HAP-1 (cell line): ENCODE data around the gene PLCXD1.
"Not testable (repeated sequence)": the region's sequence is repeated elsewhere in the genome, so short reads cannot be mapped to it uniquely, and the experiment has no call there.

Experiments
- DNase-seq, 2 experiments: peaks; one replicate each; pipeline ENCODE4 v3.0.0-alpha.2; 2016 to 2020; ENCODE audit warnings: low spot score in 2 of 2
- H3K27me3 ChIP-seq: fragments of 250-450 bp; sonication (Bioruptor Pico); 2 replicates; pipeline ENCODE4 v1.5.1; 2020; ENCODE audit warnings: low read depth, mild to moderate bottlenecking, moderate library complexity
- H3K36me3 ChIP-seq: fragments of 250-450 bp; sonication (Bioruptor Pico); replicated peaks from 2 replicates; pipeline ENCODE4 v1.5.1; 2020; ENCODE audit warnings: mild to moderate bottlenecking
- H3K4me1 ChIP-seq: fragments of 250-450 bp; sonication (Bioruptor Pico); 2 replicates; pipeline ENCODE4 v1.5.1; 2020; ENCODE audit warnings: mild to moderate bottlenecking
- H3K4me3 ChIP-seq: fragments of 250-450 bp; sonication (Bioruptor Pico); 2 replicates; pipeline ENCODE4 v1.5.1; 2020; ENCODE audit warnings: mild to moderate bottlenecking, moderate library complexity
- H3K9me3 ChIP-seq: fragments of 250-450 bp; sonication (Bioruptor Pico); 2 replicates; pipeline ENCODE4 v1.5.1; 2020; ENCODE audit warnings: mild to moderate bottlenecking, moderate library complexity
- in situ Hi-C: fragments of 300-500 bp; cut with MboI; formaldehyde crosslinking; loops from 3 replicates; pipeline ENCODE4 v1.14.3; 2020; ENCODE audit warnings: low sequenced_read_pairs, inconsistent platforms, mixed read lengths

The PLCXD1 gene

DNA sequence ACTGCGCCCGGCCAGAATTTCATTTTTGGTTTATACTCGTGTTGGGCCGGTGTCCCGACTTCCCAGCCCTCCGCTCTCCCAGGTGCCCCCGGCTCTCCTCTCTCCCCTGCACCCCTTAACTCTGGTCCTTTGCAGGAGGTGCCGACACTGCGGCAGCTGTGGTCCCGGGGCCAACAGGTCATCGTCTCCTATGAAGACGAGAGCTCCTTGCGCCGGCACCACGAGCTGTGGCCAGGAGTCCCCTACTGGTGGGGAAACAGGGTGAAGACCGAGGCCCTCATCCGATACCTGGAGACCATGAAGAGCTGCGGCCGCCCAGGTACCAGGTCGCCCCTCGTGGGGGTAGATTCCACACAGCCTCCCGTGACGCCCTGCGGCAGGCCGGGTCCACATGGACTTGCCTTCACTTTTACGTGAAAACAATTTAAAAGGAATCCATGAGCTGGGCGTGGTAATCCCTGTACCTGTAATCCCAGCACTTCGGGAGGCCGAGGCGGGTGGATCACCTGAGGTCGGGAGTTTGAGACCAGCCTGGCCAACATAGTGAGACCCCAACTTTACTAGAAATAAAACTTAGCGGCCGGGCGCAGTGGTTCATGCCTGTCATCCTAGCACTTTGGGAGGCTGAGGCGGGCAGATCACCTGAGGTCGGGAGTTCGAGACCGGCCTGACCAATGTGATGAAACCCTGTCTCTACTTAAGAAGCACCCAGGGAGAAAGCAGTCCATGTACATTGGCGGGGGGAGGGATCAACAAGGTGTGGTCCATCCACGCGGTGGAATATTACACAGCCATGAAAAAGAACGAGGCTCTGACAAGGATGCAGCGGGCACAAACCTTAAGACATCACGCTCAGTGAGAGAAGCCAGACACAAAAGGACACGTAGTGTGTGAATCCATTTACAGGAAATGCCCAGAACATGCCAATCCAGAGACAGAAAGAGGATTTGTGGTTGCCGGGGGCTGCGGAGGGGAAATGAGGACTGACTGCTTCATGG is 12.0 kb downstream of the PLCXD1 start:
- no peaks in the 10 kb centered on the region for H3K4me1 ChIP-seq
- H3K36me3 ChIP-seq, result peaks cover 31% of the 10 kb centered on the region
- in situ Hi-C loops, result no loop called here
- no peak overlapping the region for H3K4me3 ChIP-seq
- no peak for DNase-seq
- H3K27me3 ChIP-seq, result no peaks in the 10 kb centered on the region
- H3K9me3 ChIP-seq, result no peaks in the 10 kb centered on the region

GRCh38 chrX:295136-295535 is 14.0 kb downstream of the PLCXD1 start:
- H3K36me3 ChIP-seq, result peaks cover 24% of the 10 kb centered on the region

GRCh38 chrX:298993-299392 is 17.8 kb downstream of the PLCXD1 start:
- Histone ChIP-seq H3K27me3 (no peaks in the 10 kb centered on the region), H3K4me3 (no peak overlapping the region), H3K9me3 (no peaks in the 10 kb centered on the region), H3K36me3 (peaks cover 15% of the 10 kb centered on the region), H3K4me1 (no peaks in the 10 kb centered on the region)
- in situ Hi-C loops, result no loop called here
- DNase-seq, result no peak

More at GRCh38 chrX:295136-295535, 14.0 kb downstream of the PLCXD1 start:
- no peaks in the 10 kb centered on the region for H3K4me1 ChIP-seq
- H3K4me3 ChIP-seq, result no peak overlapping the region
- no peak for DNase-seq
- in situ Hi-C loops, result no loop called here
- H3K9me3 ChIP-seq, result no peaks in the 10 kb centered on the region
- H3K27me3 ChIP-seq, result no peaks in the 10 kb centered on the region

DNA sequence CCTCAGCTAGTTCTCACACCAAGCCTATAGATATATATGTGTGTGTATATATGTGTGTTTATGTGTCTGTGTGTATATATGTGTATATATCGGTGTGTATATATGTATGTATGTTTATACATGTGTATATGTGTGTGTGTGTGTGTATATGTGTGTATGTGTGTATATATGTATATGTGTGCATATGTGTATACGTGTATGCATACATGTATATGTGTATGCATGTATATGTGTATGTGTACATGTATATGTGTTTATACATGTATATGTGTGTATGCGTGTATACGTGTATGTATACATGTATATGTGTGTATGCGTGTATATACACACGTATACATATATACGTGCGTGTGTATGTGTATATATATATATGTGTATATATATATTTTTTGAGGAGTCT is 19.2 kb downstream of the PLCXD1 start:
- Histone ChIP-seq H3K9me3 (no peaks in the 10 kb centered on the region), H3K4me1 (no peaks in the 10 kb centered on the region), H3K36me3 (peaks cover 18% of the 10 kb centered on the region), H3K4me3 (no peak overlapping the region), H3K27me3 (no peaks in the 10 kb centered on the region)
- in situ Hi-C loops, result no loop called here
- DNase-seq, result no peak

DNA sequence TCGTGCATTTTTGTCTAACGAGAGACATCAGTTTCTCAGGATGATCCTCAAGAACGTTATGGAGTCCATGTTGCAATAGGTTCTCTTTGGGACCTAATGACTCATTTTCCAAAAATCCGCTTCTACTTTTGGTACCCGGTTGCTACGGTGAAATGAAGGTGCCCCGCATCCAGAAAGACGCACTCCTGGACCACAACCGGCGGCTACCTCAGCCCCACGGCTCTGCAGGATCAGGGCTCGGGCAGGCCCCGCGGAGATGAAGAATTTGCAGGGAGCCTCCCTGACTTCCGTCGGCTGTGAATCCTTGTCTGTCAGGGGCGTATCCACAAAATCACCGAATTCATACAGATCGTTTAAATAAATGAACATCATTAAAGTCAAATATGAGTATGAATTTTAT is 21.8 kb downstream of the PLCXD1 start:
- DNase-seq, result no peak
- Histone ChIP-seq H3K4me1 (no peaks in the 10 kb centered on the region), H3K9me3 (no peaks in the 10 kb centered on the region), H3K4me3 (no peak overlapping the region), H3K36me3 (peaks cover 29% of the 10 kb centered on the region), H3K27me3 (no peaks in the 10 kb centered on the region)
- in situ Hi-C loops, result no loop called here

DNA sequence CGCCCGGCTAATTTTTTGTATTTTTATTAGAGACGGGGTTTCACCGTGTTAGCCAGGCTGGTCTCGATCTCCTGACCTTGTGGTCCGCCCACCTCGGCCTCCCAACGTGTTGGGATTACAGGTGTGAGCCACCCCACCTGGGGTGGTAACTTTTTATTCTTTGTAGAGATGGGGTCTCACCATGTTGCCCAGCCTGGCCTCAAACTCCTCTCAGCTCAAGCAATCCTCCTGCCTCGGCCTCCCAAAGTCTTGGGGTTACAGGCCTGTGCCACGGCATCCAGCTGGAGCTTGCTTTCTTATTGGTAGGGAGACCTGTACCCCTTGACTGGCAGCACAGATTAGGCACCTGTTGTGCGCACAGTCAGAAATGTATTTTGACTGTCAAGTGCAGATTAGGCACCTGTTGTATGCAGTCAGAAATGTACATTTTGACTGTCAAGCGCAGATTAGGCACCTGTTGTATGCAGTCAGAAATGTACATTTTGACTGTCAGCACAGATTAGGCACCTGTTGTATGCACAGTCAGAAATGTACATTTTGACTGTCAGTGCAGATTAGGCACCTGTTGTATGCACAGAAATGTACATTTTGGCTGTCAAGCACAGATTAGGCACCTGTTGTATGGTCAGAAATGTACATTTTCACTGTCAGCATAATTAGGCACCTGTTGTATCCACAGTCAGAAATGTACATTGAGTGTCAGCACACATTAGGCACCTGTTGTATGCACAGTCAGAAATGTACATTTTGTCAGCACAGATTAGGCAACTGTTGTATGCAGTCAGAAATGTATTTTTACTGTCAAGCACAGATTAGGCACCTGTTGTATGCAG is 24.8 kb downstream of the PLCXD1 start:
- H3K9me3 ChIP-seq, H3K4me1 ChIP-seq, H3K27me3 ChIP-seq, DNase-seq, in situ Hi-C loops, H3K4me3 ChIP-seq: not testable (repeated sequence)
- peaks cover 27% of the 10 kb centered on the region for H3K36me3 ChIP-seq

DNA sequence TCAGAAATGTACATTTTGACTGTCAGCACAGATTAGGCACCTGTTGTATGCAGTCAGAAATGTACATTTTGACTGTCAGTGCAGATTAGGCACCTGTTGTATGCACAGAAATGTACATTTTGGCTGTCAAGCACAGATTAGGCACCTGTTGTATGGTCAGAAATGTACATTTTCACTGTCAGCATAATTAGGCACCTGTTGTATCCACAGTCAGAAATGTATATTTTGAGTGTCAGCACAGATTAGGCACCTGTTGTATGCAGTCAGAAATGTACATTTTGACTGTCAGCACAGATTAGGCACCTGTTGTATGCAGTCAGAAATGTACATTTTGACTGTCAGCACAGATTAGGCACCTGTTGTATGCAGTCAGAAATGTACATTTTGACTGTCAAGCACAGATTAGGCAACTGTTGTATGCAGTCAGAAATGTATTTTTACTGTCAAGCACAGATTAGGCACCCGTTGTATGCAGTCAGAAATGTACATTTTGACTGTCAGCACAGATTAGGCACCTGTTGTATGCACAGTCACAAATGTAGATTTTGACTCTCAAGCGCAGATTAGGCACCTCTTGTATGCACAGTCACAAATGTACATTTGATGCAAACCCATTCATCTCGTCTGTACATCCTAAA is 25.6 kb downstream of the PLCXD1 start:
- H3K4me1 ChIP-seq, H3K9me3 ChIP-seq, H3K4me3 ChIP-seq, H3K27me3 ChIP-seq, in situ Hi-C loops, DNase-seq: not testable (repeated sequence)
- H3K36me3 ChIP-seq, result peaks cover 29% of the 10 kb centered on the region

- Histone ChIP-seq H3K27me3 (no peaks in the 10 kb centered on the region), H3K36me3 (peaks cover 31% of the 10 kb centered on the region), H3K9me3 (no peaks in the 10 kb centered on the region), H3K4me1 (no peaks in the 10 kb centered on the region), H3K4me3 (no peak overlapping the region)
- in situ Hi-C loops, result no loop called here
- no peak for DNase-seq
Measured at GRCh38 chrX:307261-308111, 26.3 kb downstream of the PLCXD1 start.

GRCh38 chrX:308821-309520 is 27.8 kb downstream of the PLCXD1 start:
- no peaks in the 10 kb centered on the region for H3K9me3 ChIP-seq
- peaks cover 44% of the 10 kb centered on the region for H3K36me3 ChIP-seq
- in situ Hi-C loops, result no loop called here
- H3K4me1 ChIP-seq, result no peaks in the 10 kb centered on the region
- no peaks in the 10 kb centered on the region for H3K27me3 ChIP-seq
- no peak overlapping the region for H3K4me3 ChIP-seq
- DNase-seq, result no peak

GRCh38 chrX:310621-311155 is 29.5 kb downstream of the PLCXD1 start:
- DNase-seq, result no peak
- H3K9me3 ChIP-seq, result no peaks in the 10 kb centered on the region
- H3K36me3 ChIP-seq, result peaks cover 51% of the 10 kb centered on the region
- H3K27me3 ChIP-seq, result no peaks in the 10 kb centered on the region
- in situ Hi-C loops, result no loop called here
- H3K4me1 ChIP-seq, result no peaks in the 10 kb centered on the region
- no peak overlapping the region for H3K4me3 ChIP-seq

- DNase-seq, result no peak
Measured at GRCh38 chrX:311156-312129, 30.3 kb downstream of the PLCXD1 start.

More at GRCh38 chrX:311156-312129, 30.3 kb downstream of the PLCXD1 start:
- Histone ChIP-seq H3K9me3 (no peaks in the 10 kb centered on the region), H3K4me3 (no peak overlapping the region), H3K27me3 (no peaks in the 10 kb centered on the region), H3K4me1 (no peaks in the 10 kb centered on the region), H3K36me3 (peaks cover 49% of the 10 kb centered on the region)
- in situ Hi-C loops, result no loop called here
